B cell (primary cell): Measurements from ENCODE around the gene ZBTB24. TPM values are rescaled to one million over a fixed set of nuclear protein-coding genes. Genes with fewer than 3 reads are reported as not detected.

Experiments
- ATAC-seq: fragments of 200-7000 bp; cut with Tn5 transposase; one replicate; pipeline ENCODE4 v1.10.0; 2021; ENCODE audit warnings: low read depth, mild to moderate bottlenecking, moderate number of reproducible peaks, moderate library complexity
- CTCF ChIA-PET: fragments of 350-600 bp; sonication (Branson Sonifier 250); formaldehyde crosslinking; loops from one replicate; lab custom pipeline; 2021; ENCODE audit warnings: antibody characterized with exemption, inconsistent platforms; lab: Charles Lee
- POLR2A ChIA-PET: fragments of 350-600 bp; sonication (Branson Sonifier 250); formaldehyde crosslinking; loops from one replicate; lab custom pipeline; 2021; ENCODE audit warnings: antibody characterized with exemption; lab: Charles Lee
- DNase-seq: peaks from one replicate; pipeline ENCODE4 v3.0.0; 2013
- H2AFZ ChIP-seq: 2 replicates; pipeline ENCODE4 v1.6.1; 2012; ENCODE audit warnings: mild to moderate bottlenecking, low read depth, low read length; ENCODE audit not compliant: insufficient read depth, poor library complexity, severe bottlenecking
- H3K27ac ChIP-seq, 2 donors: 1 replicate in 1 of 2; 2 replicates in 1 of 2; pipeline ENCODE4 v1.5.1; 2012 to 2013; ENCODE audit warnings: low read length in 2 of 2, mild to moderate bottlenecking in 2 of 2, moderate library complexity in 1 of 2
- H3K27me3 ChIP-seq, 4 experiments: fragments of 200-600 bp in 1 of 4; sonication (generic) in 1 of 4; replicated peaks in 1 of 4; 1 replicate in 2 of 4; 2 replicates in 2 of 4; pipeline versions ENCODE4 v1.6.1 to v1.7.0; 2013 to 2016; ENCODE audit warnings: low read length in 3 of 4, mild to moderate bottlenecking in 2 of 4, mixed read lengths in 1 of 4, moderate library complexity in 1 of 4; ENCODE audit not compliant: insufficient read depth in 4 of 4, control insufficient read depth in 3 of 4; ENCODE audit errors: control extremely low read depth in 1 of 4
- H3K36me3 ChIP-seq, 2 experiments: replicated peaks in 1 of 2; 1 replicate in 1 of 2; 2 replicates in 1 of 2; pipeline versions ENCODE4 v1.6.1 to v1.7.1; 2013; ENCODE audit warnings: low read length in 1 of 2; ENCODE audit not compliant: insufficient read depth in 2 of 2, control insufficient read depth in 1 of 2; ENCODE audit errors: control extremely low read depth in 1 of 2, extremely low read depth in 1 of 2
- H3K4me1 ChIP-seq, 2 donors: fragments of 200-600 bp in 1 of 2; sonication (generic) in 1 of 2; 1 replicate in 1 of 2; 2 replicates in 1 of 2; pipeline versions ENCODE4 v1.5.1 to v1.6.1; 2013 to 2017; ENCODE audit warnings: low read length in 2 of 2; ENCODE audit not compliant: control insufficient read depth in 2 of 2, insufficient read depth in 2 of 2
- H3K4me2 ChIP-seq: replicated peaks from 2 replicates; pipeline ENCODE3; 2012; ENCODE audit warnings: mild to moderate bottlenecking, low read depth, low read length; ENCODE audit not compliant: poor library complexity, severe bottlenecking
- H3K4me3 ChIP-seq, 5 experiments: fragments of 200-600 bp in 1 of 5; sonication (generic) in 1 of 5; 1 replicate in 3 of 5; 2 replicates in 2 of 5; pipeline versions ENCODE4 v1.5.1 to v1.7.0; 2011 to 2016; ENCODE audit warnings: low read length in 4 of 5, mild to moderate bottlenecking in 4 of 5, low read depth in 2 of 5, control low read depth in 1 of 5, moderate library complexity in 1 of 5; ENCODE audit not compliant: insufficient read depth in 1 of 5; ENCODE audit errors: control extremely low read depth in 1 of 5, extremely low read depth in 1 of 5
- H3K79me2 ChIP-seq: fragments of 200-600 bp; sonication (generic); one replicate; pipeline ENCODE4 v1.6.0; 2016; ENCODE audit warnings: low read length; ENCODE audit not compliant: control insufficient read depth, insufficient read depth
- H3K9ac ChIP-seq: fragments of 200-600 bp; sonication (generic); 2 replicates; pipeline ENCODE4 v1.6.1; 2017; ENCODE audit warnings: mild to moderate bottlenecking, low read length, moderate library complexity
- H3K9me3 ChIP-seq, 3 donors: one replicate each; pipeline versions ENCODE4 v1.6.1 to v1.7.1; 2013; ENCODE audit warnings: low read length in 2 of 3; ENCODE audit not compliant: control insufficient read depth in 2 of 3, insufficient read depth in 1 of 3; ENCODE audit errors: control extremely low read depth in 1 of 3
- H4K20me1 ChIP-seq: 2 replicates; pipeline ENCODE4 v1.6.0; 2012; ENCODE audit warnings: mild to moderate bottlenecking, low read length; ENCODE audit not compliant: insufficient read depth, control insufficient read depth, poor library complexity, severe bottlenecking
- H3K27ac Mint-ChIP-seq: one replicate; pipeline ENCODE4 v1.8.0; 2021; ENCODE audit warnings: mixed read lengths
- H3K27me3 Mint-ChIP-seq: one replicate; pipeline ENCODE4 v1.8.0; 2021; ENCODE audit warnings: mixed read lengths
- H3K4me1 Mint-ChIP-seq: one replicate; pipeline ENCODE4 v1.8.0; 2021; ENCODE audit warnings: mixed read lengths
- H3K4me3 Mint-ChIP-seq: one replicate; pipeline ENCODE4 v1.8.0; 2021; ENCODE audit warnings: mixed read lengths
- H3K9me3 Mint-ChIP-seq: one replicate; pipeline ENCODE4 v1.8.0; 2022; ENCODE audit warnings: mixed read lengths; ENCODE audit not compliant: insufficient read depth
- EZH2 ChIP-seq: IDR thresholded peaks from 2 replicates; pipeline ENCODE4 v1.6.1; 2012; ENCODE audit warnings: borderline replicate concordance, low read depth, mild to moderate bottlenecking, moderate library complexity, low read length; ENCODE audit not compliant: insufficient read depth, poor library complexity, severe bottlenecking
- WGBS: methylation state at CpG from one replicate; pipeline ENCODE4 v1.1.5; 2013; ENCODE audit warnings: missing lambda C conversion rate; ENCODE audit not compliant: insufficient coverage; 5-methylcytosine and 5-hydroxymethylcytosine counted together
- intact Hi-C: fragments of 100-400 bp; cut with micrococcal nuclease; formaldehyde crosslinking; loops from one replicate; pipeline ENCODE4 v1.10.0; 2022
- polyA plus RNA-seq: library from polyadenylated mRNA; depleted of rRNA; stranded (reverse); fragments of >200 nt; gene quantifications from 2 replicates; pipeline ENCODE4 v1.2.3, GENCODE V29; 2012
- total RNA-seq, 2 donors: library from RNA; stranded (reverse); fragments of 120-200 nt in 1 of 2; gene quantifications; 1 replicate in 1 of 2; 2 replicates in 1 of 2; pipeline versions ENCODE4 v1.2.3 to v1.2.4, GENCODE V29; 2013 to 2022
- TF ChIP-seq, protein P1 (sequence below): fragments of 200-600 bp; IDR thresholded peaks from one replicate; pipeline ENCODE4 v1.8.0; 2022; ENCODE audit warnings: antibody characterized with exemption, mild to moderate bottlenecking

The ZBTB24 gene
- total and polyA plus RNA-seq, 2 donors (not counting 1 experiment from before 2014, with no cell fraction given): 10.6 to 31.4 TPM

DNA sequence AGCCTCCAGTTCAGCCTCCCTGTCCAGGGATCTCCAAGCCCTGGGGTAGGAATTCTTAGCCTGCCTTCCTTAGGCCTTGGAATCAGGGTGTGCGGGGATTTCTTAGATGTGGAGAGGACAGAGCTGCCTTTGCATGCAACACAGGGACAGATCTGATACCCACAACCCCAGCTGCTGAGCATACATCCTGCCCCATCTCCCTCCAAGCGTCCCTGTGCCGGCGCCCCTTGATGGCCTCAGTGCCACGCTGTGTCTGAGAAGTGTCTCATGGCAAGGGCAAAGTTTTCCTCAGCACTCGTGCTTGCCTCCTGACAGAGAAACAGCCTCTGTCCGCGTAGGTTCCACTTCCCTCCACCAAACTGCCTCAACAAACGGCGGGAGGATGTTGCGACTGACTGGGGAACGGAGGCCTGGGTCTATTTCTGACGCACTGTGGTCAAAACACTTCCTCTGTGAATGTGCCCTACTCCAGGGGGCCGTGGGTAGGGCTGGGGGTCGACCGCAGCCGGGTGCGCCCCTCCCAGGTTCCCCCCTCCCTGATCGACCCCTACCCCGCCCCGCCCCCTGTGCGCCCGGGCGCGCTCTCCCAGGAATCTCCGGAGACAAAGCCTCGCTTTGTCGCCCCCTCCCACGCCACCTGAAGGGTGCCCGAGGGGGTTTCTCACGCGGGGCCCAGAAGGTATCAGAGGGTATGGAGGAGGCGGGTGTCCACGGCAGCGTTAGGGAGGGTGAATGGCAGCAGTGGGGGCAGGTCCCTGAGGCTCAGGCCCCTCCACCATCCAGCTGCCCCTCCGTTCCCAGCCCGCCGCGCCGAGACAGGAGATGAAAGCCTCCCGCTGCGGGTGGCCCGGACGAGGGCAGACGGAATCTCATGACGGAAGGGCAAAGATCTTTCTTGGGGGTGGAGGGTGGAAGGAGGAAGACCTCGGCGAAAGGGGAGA lies 28.3 kb downstream of the ZBTB24 start:
- peaks cover 0 to 22% of the 10 kb centered on the region in 2 experiments for H3K36me3 ChIP-seq
- intact Hi-C loops: loop anchor here (1.0 to 10.0 kb wide), 8 partner anchors 14 to 1420 kb away; partner anchors contain the start of genes AK9, AMD1, CDK19 and CEP57L1
- H3K9me3 Mint-ChIP-seq: no peaks in the 10 kb centered on the region

More for the DNA sequence above, 28.3 kb downstream of the ZBTB24 start:
- Histone ChIP-seq H3K27me3 (no peaks in the 10 kb centered on the region), H3K4me2 (peak overlapping the region; percentile 95), H3K9me3 (no peaks in the 10 kb centered on the region), H3K4me3 (peak overlapping the region; percentile 73 to 99 (median 93)), H3K4me1 (peaks cover 84 to 85% of the 10 kb centered on the region in 2 donors), H2AFZ (peak overlapping the region; percentile 17), H3K27ac (peak overlapping the region; percentile 98 to 99), H4K20me1 (no peaks in the 10 kb centered on the region), H3K79me2 (peaks cover 42% of the 10 kb centered on the region), H3K9ac (peak overlapping the region; percentile 97)
- peak; percentile 48 for ATAC-seq
- H3K27me3 Mint-ChIP-seq: no peaks in the 10 kb centered on the region
- POLR2A ChIA-PET: interaction anchor here (0.6 to 5.5 kb wide), 14 partner anchors 10 to 1171 kb away, joined by 3 to 35 read pairs (median 4); partner anchors contain the start of genes AK9, CD164, FIG4 and PPIL6
- peaks cover 83% of the 10 kb centered on the region for H3K4me1 Mint-ChIP-seq
- CTCF ChIA-PET: interaction anchor here (1.4 to 6.4 kb wide), 7 partner anchors 8 to 585 kb away, joined by 3 to 55 read pairs (median 12); partner anchors contain the start of genes CD164, PPIL6, SMPD2 and ZBTB24
- H3K27ac Mint-ChIP-seq: peak overlapping the region; percentile 99
- under 1% methylated on average over 22 of the region's 48 CpGs for WGBS
- peak; percentile 96 for DNase-seq
- H3K4me3 Mint-ChIP-seq: peak overlapping the region; percentile 95
- no peak for TF ChIP-seq EZH2
- TF ChIP-seq, protein P1, sequence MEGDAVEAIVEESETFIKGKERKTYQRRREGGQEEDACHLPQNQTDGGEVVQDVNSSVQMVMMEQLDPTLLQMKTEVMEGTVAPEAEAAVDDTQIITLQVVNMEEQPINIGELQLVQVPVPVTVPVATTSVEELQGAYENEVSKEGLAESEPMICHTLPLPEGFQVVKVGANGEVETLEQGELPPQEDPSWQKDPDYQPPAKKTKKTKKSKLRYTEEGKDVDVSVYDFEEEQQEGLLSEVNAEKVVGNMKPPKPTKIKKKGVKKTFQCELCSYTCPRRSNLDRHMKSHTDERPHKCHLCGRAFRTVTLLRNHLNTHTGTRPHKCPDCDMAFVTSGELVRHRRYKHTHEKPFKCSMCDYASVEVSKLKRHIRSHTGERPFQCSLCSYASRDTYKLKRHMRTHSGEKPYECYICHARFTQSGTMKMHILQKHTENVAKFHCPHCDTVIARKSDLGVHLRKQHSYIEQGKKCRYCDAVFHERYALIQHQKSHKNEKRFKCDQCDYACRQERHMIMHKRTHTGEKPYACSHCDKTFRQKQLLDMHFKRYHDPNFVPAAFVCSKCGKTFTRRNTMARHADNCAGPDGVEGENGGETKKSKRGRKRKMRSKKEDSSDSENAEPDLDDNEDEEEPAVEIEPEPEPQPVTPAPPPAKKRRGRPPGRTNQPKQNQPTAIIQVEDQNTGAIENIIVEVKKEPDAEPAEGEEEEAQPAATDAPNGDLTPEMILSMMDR: no peak
